Measurements from ENCODE around the gene ABCG8.

- TF ChIP-seq CTCF (IDR thresholded peaks at IDR 0.05) (no peak), POLR2A (IDR thresholded peaks at IDR 0.05) (no peak)
Measured at GRCh38 chr2:43897492-43897891, 58.7 kb downstream of the ABCG8 start.
